GM23248 (cell line): ENCODE data around the gene DPH3.

Experiments used
- EZH2 ChIP-seq: fragments of 200-600 bp; sonication (generic); IDR thresholded peaks from 2 replicates; pipeline ENCODE4 v1.6.1; 2018; ENCODE audit warnings: antibody characterized with exemption, mild to moderate bottlenecking; ENCODE audit not compliant: insufficient read depth, poor library complexity, severe bottlenecking
- EZH2phosphoT487 ChIP-seq: fragments of 200-600 bp; sonication (generic); IDR thresholded peaks from 2 replicates; pipeline ENCODE4 v1.6.1; 2018; ENCODE audit warnings: antibody characterized with exemption, moderate library complexity, mild to moderate bottlenecking, low read depth; ENCODE audit not compliant: insufficient read depth

- TF ChIP-seq EZH2phosphoT487 (no peak), EZH2 (no peak)
Measured at GRCh38 chr3:16302082-16302631, 37.4 kb upstream of the DPH3 start.
